HG03139 (cell line): Measurements from ENCODE around the gene ARL15.
A peak's percentile ranks its signal among the peaks of the same experiment; 100 is the strongest.

Source experiments
- ATAC-seq: cut with Tn5 transposase; IDR thresholded peaks from one replicate; pipeline ENCODE4 v1.9.1; 2021; ENCODE audit not compliant: unreplicated experiment

The ARL15 gene

DNA sequence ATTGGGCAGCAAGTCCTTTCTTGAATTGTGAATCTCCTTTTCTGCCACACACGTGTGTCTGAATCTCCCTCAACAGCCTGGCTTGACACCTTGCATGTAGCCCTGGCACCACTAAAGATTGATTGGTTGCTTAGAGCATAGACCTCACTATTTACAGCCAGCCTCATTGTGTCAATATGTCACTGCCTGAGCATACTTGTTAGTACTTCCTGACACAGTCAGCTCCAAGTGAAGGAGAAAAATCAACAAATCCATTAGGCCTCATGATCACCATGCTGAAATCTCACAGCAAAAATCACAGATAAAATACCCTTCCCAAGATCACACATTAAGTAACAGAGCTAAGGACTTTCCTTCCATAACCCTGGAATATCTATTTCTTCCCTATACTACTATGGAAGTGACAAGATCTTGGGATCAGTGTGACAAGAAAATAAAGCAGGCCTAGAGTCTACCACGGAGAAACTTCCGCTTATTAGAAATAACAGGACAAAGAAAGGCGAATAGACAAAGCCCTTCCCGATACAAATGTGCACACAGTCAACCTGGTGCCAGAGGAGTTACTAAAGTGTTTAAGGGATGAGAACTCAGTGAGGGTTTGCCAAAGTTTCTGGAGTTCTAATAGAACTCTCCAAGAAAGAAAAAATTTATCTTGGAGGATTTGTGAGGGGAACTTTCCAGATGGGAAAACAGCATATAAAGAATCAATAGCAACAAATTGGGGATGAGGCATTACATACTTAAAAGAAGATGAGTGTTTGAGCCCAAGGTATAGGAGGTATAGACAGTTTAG is 5.6 kb upstream of the ARL15 start:
- ATAC-seq = no peak

GRCh38 chr5:54313311-54314270 is 3.2 kb upstream of the ARL15 start:
- no peak for ATAC-seq

GRCh38 chr5:54312499-54312898 is 2.1 kb upstream of the ARL15 start:
- no peak for ATAC-seq

- no peak for ATAC-seq
These were observed 854 bp upstream of the ARL15 start for GRCh38 chr5:54311176-54311677.

GRCh38 chr5:54309691-54310432 is 511 bp downstream of the ARL15 start:
- ATAC-seq = peak; percentile 2

GRCh38 chr5:54309276-54309675 is 1.1 kb downstream of the ARL15 start:
- ATAC-seq = no peak

DNA sequence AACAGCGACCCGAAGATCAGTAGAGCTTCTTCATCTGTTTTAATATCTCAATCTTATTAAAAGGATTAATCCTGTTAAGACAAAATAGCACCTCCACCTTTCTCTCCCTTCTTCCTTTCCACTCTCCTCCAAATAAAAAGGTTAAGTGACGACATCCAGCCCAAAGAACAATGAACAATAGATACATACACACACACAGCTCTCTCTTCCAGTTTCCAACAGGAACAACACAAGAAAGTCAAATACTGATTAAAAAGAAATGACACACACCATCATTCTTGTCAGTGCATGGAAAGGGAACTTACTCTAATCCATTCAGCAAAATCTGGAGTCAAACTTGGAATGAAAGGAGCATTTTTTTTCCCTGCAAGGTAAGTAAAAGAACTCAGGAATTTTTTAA is 2.8 kb downstream of the ARL15 start:
- no peak for ATAC-seq

GRCh38 chr5:54306893-54307292 is 3.5 kb downstream of the ARL15 start:
- ATAC-seq = no peak

- no peak for ATAC-seq
These were observed 4.6 kb downstream of the ARL15 start for GRCh38 chr5:54305737-54306136.

GRCh38 chr5:54304040-54304439 is 6.3 kb downstream of the ARL15 start:
- ATAC-seq = no peak

DNA sequence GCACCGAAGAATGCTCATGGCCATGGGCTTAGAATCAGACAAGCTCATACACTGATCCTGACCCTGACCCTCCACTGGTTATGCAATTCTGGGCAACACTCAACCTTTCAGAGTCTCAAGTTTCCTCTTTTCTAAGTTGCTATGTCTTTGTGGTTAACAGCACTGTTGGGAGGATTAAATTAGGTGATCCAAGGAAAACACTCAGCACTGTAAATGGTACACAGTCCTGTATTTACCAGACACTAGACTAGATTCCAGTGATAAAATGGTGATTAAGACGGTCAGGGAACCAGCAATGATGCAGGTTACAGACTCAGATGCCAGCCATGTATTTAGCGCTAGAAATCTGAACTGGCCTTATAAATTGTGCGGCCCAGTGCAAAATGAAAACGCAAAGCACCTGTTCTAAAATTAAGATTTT is 8.1 kb downstream of the ARL15 start:
- ATAC-seq = no peak

DNA sequence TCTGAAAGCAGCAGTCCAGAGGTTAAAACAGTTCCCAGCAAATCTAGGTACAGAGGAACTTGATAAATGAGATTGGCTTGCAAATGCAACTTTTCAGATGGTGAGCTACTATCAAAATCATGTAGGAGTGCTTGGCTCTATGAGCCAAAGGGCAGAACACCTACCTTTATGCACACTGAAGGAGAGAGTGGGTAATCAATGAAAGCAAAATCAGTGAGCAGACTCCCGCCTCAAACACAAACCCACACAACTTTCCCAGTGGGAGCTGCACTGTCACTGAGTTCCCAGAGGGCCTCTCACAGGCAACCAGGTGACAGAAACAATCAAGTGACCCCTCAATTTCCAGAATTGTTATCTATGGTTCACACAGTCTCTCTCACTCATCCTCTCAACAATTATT is 8.5 kb downstream of the ARL15 start:
- no peak for ATAC-seq

DNA sequence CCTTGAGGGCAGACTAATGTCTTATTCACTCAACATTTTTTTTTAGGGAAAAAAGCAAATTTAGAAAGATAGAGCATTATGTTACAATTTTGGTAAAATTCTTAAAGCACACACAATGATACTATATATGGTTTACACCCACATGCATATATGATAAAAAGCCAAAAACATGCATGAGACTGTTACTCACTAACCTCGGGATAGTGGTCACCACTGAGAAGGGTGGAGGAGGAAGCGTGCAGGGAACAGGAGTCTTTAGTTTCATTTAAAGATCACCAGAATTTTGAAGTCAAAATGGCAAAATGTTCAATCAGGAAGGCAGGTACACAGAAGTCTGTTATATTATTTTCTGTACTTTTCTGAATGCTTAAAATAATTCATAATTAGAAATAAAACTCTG is 9.2 kb downstream of the ARL15 start:
- no peak for ATAC-seq

GRCh38 chr5:54298947-54299346 is 11.4 kb downstream of the ARL15 start:
- ATAC-seq = no peak

DNA sequence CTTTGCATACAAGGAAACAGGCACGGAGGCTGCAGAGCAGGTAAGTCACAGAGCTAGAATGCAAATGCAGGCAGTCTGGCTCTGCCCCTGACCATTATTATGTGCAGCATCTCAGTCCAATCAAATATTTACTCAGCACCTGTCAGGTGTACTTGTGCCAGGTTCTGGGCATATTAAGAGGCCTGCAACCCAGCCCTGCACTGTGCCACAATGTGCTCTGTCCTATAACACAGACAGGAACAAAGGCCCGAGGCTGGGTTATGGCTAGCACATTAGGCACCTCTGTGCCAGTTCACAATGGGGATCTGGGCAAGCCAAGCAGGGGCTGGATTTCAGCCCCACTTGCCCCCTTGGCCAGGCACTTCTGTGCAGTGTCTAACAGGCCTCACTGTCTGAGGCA is 14.0 kb downstream of the ARL15 start:
- no peak for ATAC-seq

DNA sequence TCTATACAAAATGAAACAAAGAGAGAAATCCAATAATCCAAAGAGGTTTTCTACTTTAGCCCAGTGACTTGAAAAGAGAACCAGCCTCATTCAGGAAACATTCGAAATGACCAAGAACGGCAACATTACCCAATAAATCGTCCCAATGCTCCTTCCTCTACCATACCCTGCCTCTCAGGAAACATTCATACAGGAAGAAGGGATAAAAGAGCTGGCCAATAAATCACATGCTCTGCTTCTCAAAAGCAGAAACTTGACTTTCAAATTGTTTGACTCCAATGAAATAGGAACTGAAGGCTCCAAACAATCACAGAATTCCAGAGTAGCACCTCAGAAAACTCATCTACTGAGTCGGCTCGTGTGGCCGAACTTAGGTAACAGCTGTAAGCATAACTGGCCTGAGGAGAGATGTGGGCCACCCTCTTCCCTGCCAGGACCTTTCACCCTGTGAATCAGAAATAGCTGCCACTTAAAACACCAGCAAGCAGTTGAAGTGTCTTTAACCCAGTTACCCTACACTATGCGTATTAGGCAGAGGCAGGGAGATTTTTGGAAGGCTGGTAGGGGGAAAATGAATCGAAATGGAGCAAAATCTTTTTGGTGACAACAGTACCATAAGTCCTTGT is 14.6 kb downstream of the ARL15 start:
- no peak for ATAC-seq

DNA sequence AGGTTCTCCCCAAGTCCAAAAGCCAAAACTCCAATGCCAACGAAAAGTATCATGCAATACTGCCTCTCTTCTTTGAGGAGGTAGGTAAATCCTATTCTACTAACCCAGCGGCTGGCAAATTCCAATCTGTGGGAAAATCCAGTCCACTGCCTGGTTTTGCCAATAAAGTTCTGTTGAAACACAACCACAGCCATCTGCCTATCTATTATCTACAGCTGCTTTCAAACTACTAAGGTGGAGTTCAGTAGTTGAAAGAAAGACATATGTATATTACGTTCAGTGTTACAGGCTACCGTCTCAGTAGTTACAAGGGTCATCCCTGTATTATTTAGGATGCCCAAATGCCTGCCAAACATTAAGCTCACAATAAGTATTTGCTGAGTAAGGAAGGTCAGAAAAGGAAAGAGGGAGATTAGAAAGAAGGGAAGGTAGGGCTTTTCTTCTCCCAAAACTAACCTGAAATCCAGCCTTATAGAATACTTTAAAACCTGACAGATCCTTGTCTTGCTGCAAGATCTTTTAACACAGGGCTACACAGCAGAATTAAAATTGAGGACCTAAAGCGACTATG is 16.2 kb downstream of the ARL15 start:
- ATAC-seq = no peak

DNA sequence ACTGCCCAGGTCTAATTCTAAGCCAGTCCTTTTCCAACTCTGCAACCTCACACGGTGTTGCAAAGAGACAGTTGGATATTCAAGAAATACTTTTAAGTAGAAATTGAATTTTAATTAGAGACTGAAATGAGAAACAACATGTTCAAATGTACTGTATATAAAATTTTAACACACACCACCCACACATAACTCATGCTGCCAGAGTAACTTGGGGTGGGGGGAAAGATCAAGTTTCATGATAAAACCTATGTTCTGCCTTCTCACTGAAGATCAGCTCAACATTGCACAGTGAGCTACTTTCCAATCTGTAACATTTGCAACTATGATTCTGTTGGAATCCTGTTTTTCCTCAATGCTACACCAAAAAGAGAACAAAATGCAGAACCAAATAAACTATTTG is 17.5 kb downstream of the ARL15 start:
- no peak for ATAC-seq

DNA sequence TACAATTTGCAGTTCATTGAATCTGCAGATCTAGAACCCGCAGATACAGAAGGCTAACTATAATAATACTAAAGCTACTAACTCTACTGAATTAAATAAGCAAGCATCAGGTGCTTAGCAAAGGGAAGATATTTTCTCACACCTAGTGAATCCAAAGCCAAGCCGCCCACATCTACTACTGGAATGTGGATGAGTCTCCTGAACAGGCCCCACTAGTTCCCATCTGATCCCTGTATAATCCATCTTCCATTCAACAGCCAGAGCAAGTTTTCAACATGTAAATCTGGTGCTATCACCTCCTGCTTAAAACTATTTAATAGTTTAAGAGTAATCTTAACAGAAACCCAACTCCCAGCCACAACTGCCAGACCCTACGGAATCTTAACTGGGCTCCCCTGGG is 18.9 kb downstream of the ARL15 start:
- no peak for ATAC-seq

GRCh38 chr5:54289769-54290168 is 20.6 kb downstream of the ARL15 start:
- ATAC-seq = no peak
